ENCODE data around the gene PHF24. TPM values are rescaled to one million over a fixed set of nuclear protein-coding genes. Genes with fewer than 3 reads are reported as not detected.

The PHF24 gene
- total RNA-seq, 6 donors from 2014 or later: 0.10 to 0.74 (median 0.49) TPM; not detected in 2

DNA sequence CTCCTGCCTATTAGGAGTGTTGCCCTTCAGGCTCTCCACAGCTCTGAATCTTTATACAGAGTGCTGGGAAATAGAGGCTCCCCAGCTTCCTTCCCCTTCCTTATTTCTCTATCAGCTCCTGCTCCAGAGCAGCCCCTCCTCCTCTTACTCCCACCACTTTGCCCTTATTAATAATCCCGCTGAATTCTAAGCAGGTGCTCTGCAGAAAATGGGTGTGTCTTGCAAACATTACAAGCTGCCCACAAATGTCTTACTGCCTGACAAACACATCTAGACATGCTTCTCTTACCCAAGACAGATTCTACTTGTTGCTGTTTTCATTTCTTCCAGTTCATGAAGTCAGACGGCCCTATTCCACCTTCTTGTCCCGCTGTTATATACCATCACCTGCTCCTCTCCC lies 6.4 kb downstream of the PHF24 start:
- DNase-seq: no peak
- ATAC-seq (ENCODE audit: low FRiP score in 2 of 2): no peak
- WGBS, 2 donors: 61 to 64% methylated on average over 3 of the region's 3 CpGs
- no peak for TF ChIP-seq EP300 (IDR thresholded peaks at IDR 0.05)
- no peak for TF ChIP-seq POLR2AphosphoS5 (IDR thresholded peaks at IDR 0.05)
- Histone ChIP-seq H3K4me3 (no peak overlapping the region), H3K4me1 (no peaks in the 10 kb centered on the region), H3K27me3 (peaks cover 0 to 3% (median 0%) of the 10 kb centered on the region in 4 donors), H3K9me3 (no peaks in the 10 kb centered on the region), H3K36me3 (no peaks in the 10 kb centered on the region), H3K27ac (no peak overlapping the region)

DNA sequence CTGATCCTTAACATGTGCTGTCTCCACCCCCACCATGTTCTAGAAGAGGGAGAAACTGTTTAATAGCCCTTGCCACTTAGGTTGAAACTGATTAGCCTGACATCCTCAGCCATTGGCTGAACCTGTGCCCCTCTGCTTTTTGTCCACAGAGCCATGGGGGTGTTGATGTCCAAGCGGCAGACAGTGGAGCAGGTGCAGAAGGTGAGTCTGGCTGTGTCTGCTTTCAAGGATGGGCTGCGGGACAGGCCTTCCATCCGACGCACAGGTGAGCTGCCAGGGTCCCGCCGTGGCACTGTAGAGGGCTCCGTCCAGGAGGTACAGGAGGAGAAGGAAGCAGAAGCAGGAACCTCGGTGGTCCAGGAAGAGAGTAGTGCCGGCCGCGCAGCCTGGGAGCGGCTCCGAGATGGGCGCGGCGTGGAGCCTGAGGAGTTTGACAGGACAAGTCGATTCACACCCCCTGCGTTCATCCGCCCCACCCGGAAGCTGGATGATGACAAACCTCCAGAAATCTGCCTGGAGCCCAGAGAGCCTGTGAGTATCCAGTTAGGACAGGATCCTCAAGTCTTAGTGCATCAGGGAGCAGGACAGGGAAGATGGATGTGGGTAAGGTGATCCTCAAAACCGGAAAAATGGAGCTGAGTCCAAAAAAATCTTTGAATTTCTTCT lies 13.2 kb downstream of the PHF24 start:
- Histone ChIP-seq H3K4me3 (no peak overlapping the region), H3K9me3 (no peaks in the 10 kb centered on the region), H3K27me3 (no peaks in the 10 kb centered on the region), H3K4me1 (no peaks in the 10 kb centered on the region), H3K27ac (no peak overlapping the region), H3K36me3 (no peaks in the 10 kb centered on the region)
- peak in 1 of 2 donors; percentile 66 for DNase-seq
- 91 to 94% methylated on average over 21 of the region's 21 CpGs for WGBS, 2 donors
- no peak for ATAC-seq (ENCODE audit: low FRiP score in 2 of 2)
- TF ChIP-seq, protein P1, sequence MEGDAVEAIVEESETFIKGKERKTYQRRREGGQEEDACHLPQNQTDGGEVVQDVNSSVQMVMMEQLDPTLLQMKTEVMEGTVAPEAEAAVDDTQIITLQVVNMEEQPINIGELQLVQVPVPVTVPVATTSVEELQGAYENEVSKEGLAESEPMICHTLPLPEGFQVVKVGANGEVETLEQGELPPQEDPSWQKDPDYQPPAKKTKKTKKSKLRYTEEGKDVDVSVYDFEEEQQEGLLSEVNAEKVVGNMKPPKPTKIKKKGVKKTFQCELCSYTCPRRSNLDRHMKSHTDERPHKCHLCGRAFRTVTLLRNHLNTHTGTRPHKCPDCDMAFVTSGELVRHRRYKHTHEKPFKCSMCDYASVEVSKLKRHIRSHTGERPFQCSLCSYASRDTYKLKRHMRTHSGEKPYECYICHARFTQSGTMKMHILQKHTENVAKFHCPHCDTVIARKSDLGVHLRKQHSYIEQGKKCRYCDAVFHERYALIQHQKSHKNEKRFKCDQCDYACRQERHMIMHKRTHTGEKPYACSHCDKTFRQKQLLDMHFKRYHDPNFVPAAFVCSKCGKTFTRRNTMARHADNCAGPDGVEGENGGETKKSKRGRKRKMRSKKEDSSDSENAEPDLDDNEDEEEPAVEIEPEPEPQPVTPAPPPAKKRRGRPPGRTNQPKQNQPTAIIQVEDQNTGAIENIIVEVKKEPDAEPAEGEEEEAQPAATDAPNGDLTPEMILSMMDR (IDR thresholded peaks at IDR 0.05): no peak
- TF ChIP-seq POLR2AphosphoS5 (IDR thresholded peaks at IDR 0.05) (no peak), EP300 (IDR thresholded peaks at IDR 0.05) (no peak), POLR2A (IDR thresholded peaks at IDR 0.05) (no peak)

DNA sequence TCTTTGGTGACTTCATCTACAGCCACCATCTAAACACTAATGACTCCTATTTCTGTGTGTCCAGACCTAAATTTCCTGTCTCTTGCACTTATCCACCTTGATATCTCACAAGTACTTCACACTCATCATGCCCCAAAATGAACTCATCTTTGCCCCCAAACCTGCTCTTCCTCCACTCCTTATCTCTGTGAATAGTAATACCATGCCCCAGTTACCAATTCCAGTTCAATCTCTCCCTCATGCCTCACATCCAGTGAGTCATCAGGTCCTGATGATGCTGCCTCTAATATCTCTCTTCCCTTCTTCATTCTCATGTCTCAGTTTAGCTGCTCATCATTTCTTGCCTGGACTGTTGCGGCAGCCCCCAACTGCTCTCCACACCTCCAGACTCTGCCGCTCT lies 16.6 kb downstream of the PHF24 start:
- DNase-seq: no peak
- no peak for TF ChIP-seq POLR2A (IDR thresholded peaks at IDR 0.05)
- TF ChIP-seq POLR2AphosphoS5 (IDR thresholded peaks at IDR 0.05): no peak
- Histone ChIP-seq H3K4me1 (no peaks in the 10 kb centered on the region), H3K4me3 (no peak overlapping the region), H3K27ac (no peak overlapping the region), H3K27me3 (no peaks in the 10 kb centered on the region), H3K36me3 (no peaks in the 10 kb centered on the region), H3K9me3 (no peaks in the 10 kb centered on the region)
- ATAC-seq (ENCODE audit: low FRiP score in 2 of 2): no peak
- WGBS, 2 donors: 88 to 95% methylated on average over 2 of the region's 2 CpGs

DNA sequence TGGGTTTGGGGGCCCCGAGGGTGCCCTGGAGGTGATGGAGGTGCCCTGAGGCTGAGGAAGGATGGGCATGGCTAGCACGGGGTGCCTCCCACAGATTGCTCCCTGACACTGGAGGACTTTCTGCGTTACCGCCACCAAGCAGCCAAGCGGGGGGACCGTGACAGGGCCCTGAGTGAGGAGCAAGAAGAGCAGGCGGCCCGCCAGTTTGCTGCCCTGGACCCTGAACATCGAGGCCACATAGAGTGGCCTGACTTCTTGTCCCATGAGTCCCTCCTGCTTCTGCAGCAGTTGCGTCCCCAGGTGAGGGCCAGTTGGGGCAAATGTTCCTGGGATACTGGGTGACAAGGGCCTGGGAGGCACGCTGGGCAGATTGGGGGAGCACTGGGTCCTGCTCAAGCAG lies 18.4 kb downstream of the PHF24 start:
- Histone ChIP-seq H3K27me3 (no peaks in the 10 kb centered on the region), H3K4me1 (no peaks in the 10 kb centered on the region), H3K9me3 (no peaks in the 10 kb centered on the region), H3K36me3 (no peaks in the 10 kb centered on the region), H3K4me3 (no peak overlapping the region), H3K27ac (no peak overlapping the region)
- 90 to 97% methylated on average over 2 to 10 of the region's 11 CpGs for WGBS, 2 donors
- TF ChIP-seq, protein P1 (IDR thresholded peaks at IDR 0.05): no peak
- TF ChIP-seq EP300 (IDR thresholded peaks at IDR 0.05): no peak
- TF ChIP-seq POLR2AphosphoS5 (IDR thresholded peaks at IDR 0.05): no peak
- no peak for TF ChIP-seq POLR2A (IDR thresholded peaks at IDR 0.05)
- DNase-seq (peak in 1 of 2 donors; percentile 52), ATAC-seq (ENCODE audit: low FRiP score in 2 of 2) (no peak)

DNA sequence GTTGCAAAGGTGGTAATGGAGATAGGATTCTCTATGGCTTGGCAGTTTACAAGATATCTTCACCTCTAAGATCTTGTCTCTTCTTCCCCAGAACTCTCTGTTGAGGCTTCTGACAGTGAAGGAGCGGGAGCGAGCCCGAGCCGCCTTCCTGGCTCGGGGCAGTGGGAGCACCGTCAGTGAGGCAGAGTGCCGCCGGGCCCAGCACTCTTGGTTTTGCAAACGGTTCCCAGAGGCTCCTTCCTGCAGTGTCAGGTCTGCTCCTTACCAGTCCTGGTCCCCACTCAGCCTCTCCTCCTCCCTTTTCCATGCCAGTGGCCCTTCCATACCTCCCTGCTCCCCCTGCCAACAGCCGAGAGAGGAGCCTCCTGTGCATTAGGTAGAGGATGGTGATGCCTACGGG lies 18.9 kb downstream of the PHF24 start:
- H3K4me1 ChIP-seq: peaks cover 0 to 4% (median under 1%) of the 10 kb centered on the region in 4 donors
- no peaks in the 10 kb centered on the region for H3K27me3 ChIP-seq
- WGBS, 2 donors: 86 to 89% methylated on average over 9 to 11 of the region's 11 CpGs
- no peak overlapping the region for H3K4me3 ChIP-seq
- ATAC-seq (ENCODE audit: low FRiP score in 2 of 2) (no peak), DNase-seq (peak in 1 of 2 donors; percentile 58)
- no peaks in the 10 kb centered on the region for H3K9me3 ChIP-seq
- H3K36me3 ChIP-seq: no peaks in the 10 kb centered on the region
- TF ChIP-seq POLR2AphosphoS5 (IDR thresholded peaks at IDR 0.05) (no peak), EP300 (IDR thresholded peaks at IDR 0.05) (no peak), POLR2A (IDR thresholded peaks at IDR 0.05) (no peak)
- TF ChIP-seq, protein P1 (IDR thresholded peaks at IDR 0.05): no peak
- no peak overlapping the region for H3K27ac ChIP-seq
